HG03045 (cell line): ENCODE data around the gene DOK7.

ENCODE experiments used
- ATAC-seq: cut with Tn5 transposase; IDR thresholded peaks from one replicate; pipeline ENCODE4 v1.9.1; 2021; ENCODE audit warnings: mild to moderate bottlenecking, moderate library complexity; ENCODE audit not compliant: unreplicated experiment

Gene DOK7

GRCh38 chr4:3462321-3462789, 751 bp upstream of the DOK7 start:
- no peak for ATAC-seq

GRCh38 chr4:3463556-3464348, 646 bp downstream of the DOK7 start:
- ATAC-seq: no peak

GRCh38 chr4:3464349-3464905, 1.3 kb downstream of the DOK7 start:
- ATAC-seq: no peak

- ATAC-seq: no peak
Measured at GRCh38 chr4:3464911-3465697, 2.0 kb downstream of the DOK7 start.

- no peak for ATAC-seq
Measured at GRCh38 chr4:3465698-3466671, 2.9 kb downstream of the DOK7 start.

- no peak for ATAC-seq
Measured at GRCh38 chr4:3466691-3467600, 3.8 kb downstream of the DOK7 start.

GRCh38 chr4:3467601-3468031, 4.5 kb downstream of the DOK7 start:
- no peak for ATAC-seq

- ATAC-seq: no peak
Measured at GRCh38 chr4:3468154-3468553, 5.0 kb downstream of the DOK7 start.

- ATAC-seq: no peak
Measured at GRCh38 chr4:3468804-3469203, 5.7 kb downstream of the DOK7 start.

- no peak for ATAC-seq
Measured at GRCh38 chr4:3469386-3470243, 6.5 kb downstream of the DOK7 start.

GRCh38 chr4:3470244-3471097, 7.4 kb downstream of the DOK7 start:
- no peak for ATAC-seq

- ATAC-seq: no peak
Measured at GRCh38 chr4:3471098-3471760, 8.1 kb downstream of the DOK7 start.

GRCh38 chr4:3471886-3472285, 8.8 kb downstream of the DOK7 start:
- no peak for ATAC-seq

GRCh38 chr4:3472411-3473141, 9.5 kb downstream of the DOK7 start:
- ATAC-seq: no peak

- ATAC-seq: no peak
Measured at GRCh38 chr4:3473181-3473950, 10.3 kb downstream of the DOK7 start.
